SU-DHL-6 (cell line): ENCODE measurements around the gene C11orf68.

ENCODE experiments used
- CTCF ChIP-seq: fragments of 200-600 bp; sonication (generic); IDR thresholded peaks from one replicate; pipeline ENCODE4 v1.5.1; 2017; ENCODE audit warnings: antibody characterized with exemption, mild to moderate bottlenecking, low read length, moderate library complexity; ENCODE audit not compliant: insufficient read depth, poor library complexity, severe bottlenecking
- EZH2phosphoT487 ChIP-seq: fragments of 200-600 bp; sonication (generic), shearing (Covaris generic); conservative IDR thresholded peaks from 2 replicates; pipeline ENCODE4 v1.6.1; 2018; ENCODE audit warnings: mild to moderate bottlenecking, antibody characterized with exemption, low read length, moderate library complexity, mixed read lengths

GRCh38 chr11:65882120-65883057 is 36.5 kb downstream of the C11orf68 start:
- TF ChIP-seq CTCF (no peak), EZH2phosphoT487 (no peak)
